Small intestine (tissue), 7 donors: ENCODE data around the gene UBXN6. TPM values are rescaled to one million over a fixed set of nuclear protein-coding genes. Genes with fewer than 3 reads are reported as not detected.

ENCODE experiments used
- DNase-seq, 2 donors: peaks; one replicate each; pipeline versions ENCODE4 v3.0.0 to v3.0.0-alpha.2; 2013
- FAIRE-seq: peaks from 2 replicates; lab custom pipeline; 2012; peaks lifted over from hg19 to GRCh38; lab: Jason Lieb, UNC
- H3K27ac ChIP-seq, 3 donors: one replicate each; pipeline ENCODE4 v1.5.1; 2013; ENCODE audit warnings: low read length in 2 of 3, mild to moderate bottlenecking in 2 of 3, control low read depth in 1 of 3, inconsistent platforms in 1 of 3, low read depth in 1 of 3, moderate library complexity in 1 of 3
- H3K27me3 ChIP-seq, 3 donors: one replicate each; pipeline ENCODE4 v1.6.1; 2013; ENCODE audit warnings: low read length in 3 of 3, inconsistent platforms in 1 of 3; ENCODE audit not compliant: control insufficient read depth in 3 of 3, insufficient read depth in 3 of 3
- H3K36me3 ChIP-seq, 3 donors: one replicate each; pipeline ENCODE4 v1.6.1; 2013; ENCODE audit warnings: low read length in 3 of 3, inconsistent platforms in 1 of 3, low read depth in 1 of 3, mild to moderate bottlenecking in 1 of 3, moderate library complexity in 1 of 3; ENCODE audit not compliant: control insufficient read depth in 3 of 3, insufficient read depth in 2 of 3
- H3K4me1 ChIP-seq, 3 donors: one replicate each; pipeline ENCODE4 v1.6.1; 2013; ENCODE audit warnings: low read length in 2 of 3, inconsistent platforms in 1 of 3, low read depth in 1 of 3, mild to moderate bottlenecking in 1 of 3, moderate library complexity in 1 of 3; ENCODE audit not compliant: control insufficient read depth in 3 of 3, insufficient read depth in 2 of 3
- H3K4me3 ChIP-seq, 3 donors: one replicate each; pipeline ENCODE4 v1.5.1; 2013; ENCODE audit warnings: low read length in 3 of 3, control low read depth in 1 of 3, inconsistent platforms in 1 of 3, low read depth in 1 of 3, mild to moderate bottlenecking in 1 of 3, moderate library complexity in 1 of 3
- H3K9me3 ChIP-seq, 2 donors: one replicate each; pipeline ENCODE4 v1.6.1; 2013; ENCODE audit warnings: low read depth in 1 of 2, low read length in 1 of 2; ENCODE audit not compliant: control insufficient read depth in 2 of 2, insufficient read depth in 1 of 2
- WGBS, 3 donors: extraction: QIAGEN DNeasy Blood & Tissue Kit; methylation state at CpG; one replicate each; pipeline ENCODE4 v1.1.7; 2013; 5-methylcytosine and 5-hydroxymethylcytosine counted together
- polyA plus RNA-seq, 4 donors: library from polyadenylated mRNA; stranded (reverse) in 3 of 4; unstranded in 1 of 4; fragments of 200-250 nt in 3 of 4; fragments of 120-200 nt in 1 of 4; gene quantifications; one replicate each; pipeline versions ENCODE4 v1.2.1 to v1.2.3, GENCODE V29; 2013
- donor health status: healthy with polysubstance abuse.
- donor health status: control.
- donor health status: control.
- donor health status: Bipolar disorder and iron deficiency.
- donor health status: healthy.

The UBXN6 gene
- polyA plus RNA-seq, 4 donors: 82.7 to 194 (median 133) TPM

DNA sequence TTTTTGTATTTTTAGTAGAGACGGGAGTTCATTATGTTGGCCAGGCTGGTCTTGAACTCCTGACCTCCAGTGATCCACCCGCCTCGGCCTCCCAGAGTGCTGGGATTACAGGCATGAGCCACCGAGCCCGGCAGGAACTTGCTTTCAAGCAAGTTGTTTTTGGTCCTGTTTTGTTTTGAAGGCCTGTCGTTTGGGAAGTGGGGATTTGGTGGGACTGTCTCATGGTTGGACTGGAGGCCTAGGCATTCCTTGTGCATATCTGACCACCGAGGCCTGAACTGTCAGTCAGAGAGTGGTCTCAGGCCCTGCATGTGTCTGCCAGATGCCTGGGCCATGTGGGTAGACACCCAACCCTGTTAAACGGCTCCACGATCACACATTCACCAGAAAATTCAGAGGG is 26.3 kb downstream of the UBXN6 start:
- no peak overlapping the region for H3K4me3 ChIP-seq
- FAIRE-seq: no peak
- H3K9me3 ChIP-seq: no peaks in the 10 kb centered on the region
- no peaks in the 10 kb centered on the region for H3K4me1 ChIP-seq
- no peak overlapping the region for H3K27ac ChIP-seq
- DNase-seq: no peak
- H3K27me3 ChIP-seq: no peaks in the 10 kb centered on the region
- H3K36me3 ChIP-seq: peaks cover 3 to 77% (median 3%) of the 10 kb centered on the region in 3 donors
- 88 to 96% (median 90%) methylated on average over 9 of the region's 9 CpGs for WGBS, 3 donors

- Histone ChIP-seq H3K36me3 (peaks cover 3 to 73% (median 3%) of the 10 kb centered on the region in 3 donors), H3K4me1 (no peaks in the 10 kb centered on the region), H3K9me3 (no peaks in the 10 kb centered on the region), H3K27ac (no peak overlapping the region), H3K4me3 (no peak overlapping the region), H3K27me3 (no peaks in the 10 kb centered on the region)
- 86 to 91% (median 88%) methylated on average over 12 of the region's 12 CpGs for WGBS, 3 donors
- DNase-seq (no peak), FAIRE-seq (no peak)
Measured at GRCh38 chr19:4430760-4431159, 26.8 kb downstream of the UBXN6 start.

DNA sequence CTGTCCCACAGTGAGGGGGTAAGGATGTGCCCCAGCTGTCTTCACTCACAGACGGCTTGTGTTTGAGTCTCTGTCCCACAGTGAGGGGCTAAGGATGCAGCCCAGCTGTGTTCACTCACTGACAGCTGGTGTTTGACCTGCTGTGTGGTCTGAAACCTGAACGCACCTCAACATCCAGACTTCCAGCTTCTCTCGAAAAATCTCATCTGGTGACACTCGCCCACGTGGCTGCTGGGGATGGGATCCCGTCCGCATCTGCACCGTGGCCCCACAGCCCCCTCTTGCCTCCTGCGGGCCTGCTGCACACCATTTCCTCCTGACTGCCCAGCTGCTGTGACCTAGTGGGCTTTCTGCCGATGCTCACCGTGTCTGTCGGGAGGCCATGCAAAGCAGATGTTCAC is 27.8 kb downstream of the UBXN6 start:
- Histone ChIP-seq H3K9me3 (no peaks in the 10 kb centered on the region), H3K27me3 (no peaks in the 10 kb centered on the region), H3K36me3 (peaks cover 3 to 70% (median 3%) of the 10 kb centered on the region in 3 donors), H3K4me3 (no peak overlapping the region), H3K4me1 (no peaks in the 10 kb centered on the region), H3K27ac (no peak overlapping the region)
- 76 to 96% (median 88%) methylated on average over 12 of the region's 12 CpGs for WGBS, 3 donors
- DNase-seq: no peak
- no peak for FAIRE-seq

DNA sequence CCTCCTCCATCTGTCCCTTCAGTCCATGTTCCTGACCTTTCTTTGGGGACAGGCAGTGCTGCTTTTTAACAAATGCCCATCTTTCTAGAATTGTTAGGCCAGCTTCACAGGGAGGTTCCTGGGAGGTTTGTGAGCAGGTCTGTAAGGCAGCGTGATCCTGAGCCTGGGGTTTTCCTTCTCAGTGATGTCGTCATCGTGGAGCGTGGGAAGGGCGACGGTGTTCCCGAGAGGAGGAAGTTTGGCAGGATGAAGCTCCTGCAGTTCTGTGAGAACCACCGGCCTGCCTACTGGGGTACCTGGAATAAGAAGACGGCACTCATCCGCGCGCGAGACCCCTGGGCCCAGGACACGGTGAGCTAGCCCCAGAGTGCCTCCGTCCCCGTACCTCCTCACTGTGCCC is 28.3 kb downstream of the UBXN6 start:
- Histone ChIP-seq H3K4me3 (no peak overlapping the region), H3K27me3 (no peaks in the 10 kb centered on the region)
- FAIRE-seq: no peak

DNA sequence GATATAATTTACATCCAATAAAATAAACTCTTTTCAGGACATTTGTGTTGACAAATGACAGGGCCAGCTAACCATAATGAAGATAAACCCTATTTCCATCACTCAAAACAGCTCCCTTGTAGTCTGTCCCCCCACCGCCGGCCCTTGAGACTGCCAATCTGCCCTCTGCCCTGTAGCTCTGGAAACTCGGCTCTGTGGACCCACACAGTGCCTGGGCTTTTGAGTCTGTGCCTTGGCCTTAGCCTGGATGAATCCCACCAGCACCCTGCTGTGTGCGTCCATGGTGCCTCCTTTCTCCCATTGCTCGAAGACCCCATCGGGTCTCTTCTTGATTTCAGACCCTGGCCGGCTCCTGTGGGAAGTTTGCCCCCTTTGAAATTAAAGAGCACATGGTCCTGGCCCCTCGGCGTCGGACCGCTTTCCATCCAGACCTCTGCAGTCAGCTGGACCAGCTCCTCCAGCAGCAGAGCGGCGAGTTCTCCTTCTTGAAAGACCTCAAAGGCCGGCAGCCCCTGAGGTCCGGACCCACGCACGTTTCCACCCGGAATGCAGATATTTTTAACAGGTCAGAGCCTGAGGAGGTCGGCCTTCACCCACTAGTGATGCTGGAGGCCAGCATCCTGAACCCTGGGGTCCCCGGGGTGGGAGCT is 29.1 kb downstream of the UBXN6 start:
- Histone ChIP-seq H3K9me3 (no peaks in the 10 kb centered on the region), H3K27ac (no peak overlapping the region), H3K4me3 (no peak overlapping the region), H3K36me3 (peaks cover 0 to 68% (median 6%) of the 10 kb centered on the region in 3 donors), H3K4me1 (no peaks in the 10 kb centered on the region), H3K27me3 (no peaks in the 10 kb centered on the region)
- FAIRE-seq (no peak), DNase-seq (no peak)
- WGBS, 3 donors: 94 to 96% (median 96%) methylated on average over 20 of the region's 20 CpGs

More for the DNA sequence above, 28.3 kb downstream of the UBXN6 start:
- peaks cover 3 to 68% (median 3%) of the 10 kb centered on the region in 3 donors for H3K36me3 ChIP-seq
- no peak overlapping the region for H3K27ac ChIP-seq
- no peak for DNase-seq
- no peaks in the 10 kb centered on the region for H3K4me1 ChIP-seq
- H3K9me3 ChIP-seq: no peaks in the 10 kb centered on the region
- 92 to 97% (median 92%) methylated on average over 13 to 16 of the region's 16 CpGs for WGBS, 3 donors

- H3K4me1 ChIP-seq: no peaks in the 10 kb centered on the region
- FAIRE-seq (no peak), DNase-seq (no peak)
- H3K27me3 ChIP-seq: no peaks in the 10 kb centered on the region
- H3K4me3 ChIP-seq: no peak overlapping the region
- H3K27ac ChIP-seq: no peak overlapping the region
- 94 to 99% (median 97%) methylated on average over 6 of the region's 6 CpGs for WGBS, 3 donors
- no peaks in the 10 kb centered on the region for H3K9me3 ChIP-seq
- peaks cover 0 to 59% (median 3%) of the 10 kb centered on the region in 3 donors for H3K36me3 ChIP-seq
Measured at GRCh38 chr19:4425537-4425936, 32.1 kb downstream of the UBXN6 start.

GRCh38 chr19:4423416-4424126 is 34.0 kb downstream of the UBXN6 start:
- Histone ChIP-seq H3K9me3 (no peaks in the 10 kb centered on the region), H3K4me1 (no peaks in the 10 kb centered on the region), H3K36me3 (peaks cover 0 to 51% (median 3%) of the 10 kb centered on the region in 3 donors), H3K27me3 (no peaks in the 10 kb centered on the region), H3K27ac (no peak overlapping the region), H3K4me3 (no peak overlapping the region)
- 89 to 96% (median 91%) methylated on average over 16 of the region's 16 CpGs for WGBS, 3 donors
- no peak for FAIRE-seq
- DNase-seq: no peak

DNA sequence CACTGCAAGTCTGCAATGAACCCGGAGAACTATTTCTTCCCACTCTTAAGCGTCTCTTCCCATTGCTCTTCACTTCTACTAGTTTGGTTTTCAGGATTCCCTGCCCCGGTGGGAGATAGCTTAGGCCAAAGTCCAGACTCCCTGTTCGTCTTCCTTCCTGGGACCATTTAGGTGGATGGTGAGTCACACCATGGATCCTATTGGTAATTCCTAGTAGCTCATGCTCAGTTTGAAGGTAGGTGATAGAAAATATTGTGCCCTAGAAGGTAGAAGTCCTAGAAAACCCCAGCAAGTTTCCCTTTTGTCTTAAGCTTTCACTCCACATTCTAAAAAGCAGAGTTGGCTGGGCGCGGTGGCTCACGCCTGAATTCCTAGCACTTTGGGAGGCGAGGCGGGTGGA is 41.3 kb downstream of the UBXN6 start:
- FAIRE-seq (no peak), DNase-seq (no peak)
- WGBS, 3 donors: 72 to 85% (median 83%) methylated on average over 9 of the region's 9 CpGs
- Histone ChIP-seq H3K27me3 (no peaks in the 10 kb centered on the region), H3K4me1 (peaks cover 4 to 9% (median 5%) of the 10 kb centered on the region in 3 donors), H3K27ac (no peak overlapping the region), H3K4me3 (no peak overlapping the region), H3K36me3 (peaks cover 0 to 39% (median 4%) of the 10 kb centered on the region in 3 donors), H3K9me3 (no peaks in the 10 kb centered on the region)
